Natural killer cell (primary cell): ENCODE measurements around the gene TBC1D4. TPM values are rescaled to one million over a fixed set of nuclear protein-coding genes. Genes with fewer than 3 reads are reported as not detected.

Experiments used
- ATAC-seq, 3 donors: fragments of 150-1000 bp in 2 of 3; fragments of 200-7000 bp in 1 of 3; cut with Tn5 transposase; 1 replicate in 1 of 3; 2 replicates in 2 of 3; pipeline ENCODE4 v1.10.0; 2021; ENCODE audit warnings: mild to moderate bottlenecking in 2 of 3, moderate library complexity in 2 of 3
- DNase-seq, 2 donors: peaks; one replicate each; pipeline versions ENCODE4 v3.0.0 to v3.0.0-alpha.2; 2013 to 2021; ENCODE audit warnings: mixed read lengths in 1 of 2
- H3K27ac ChIP-seq: one replicate; pipeline ENCODE4 v1.5.1; 2013; ENCODE audit warnings: mild to moderate bottlenecking, low read length
- H3K27me3 ChIP-seq: one replicate; pipeline ENCODE4 v1.6.1; 2013; ENCODE audit warnings: low read length; ENCODE audit not compliant: control insufficient read depth, insufficient read depth
- H3K36me3 ChIP-seq: one replicate; pipeline ENCODE4 v1.6.1; 2013; ENCODE audit warnings: low read length; ENCODE audit not compliant: control insufficient read depth, insufficient read depth
- H3K4me1 ChIP-seq: one replicate; pipeline ENCODE4 v1.6.1; 2013; ENCODE audit warnings: low read length; ENCODE audit not compliant: control insufficient read depth, insufficient read depth
- H3K4me3 ChIP-seq: one replicate; pipeline ENCODE4 v1.5.1; 2013; ENCODE audit warnings: low read length
- H3K9me3 ChIP-seq: one replicate; pipeline ENCODE4 v1.6.1; 2013; ENCODE audit warnings: low read length; ENCODE audit not compliant: control insufficient read depth, insufficient read depth
- H3K27ac Mint-ChIP-seq, 2 donors: one replicate each; pipeline ENCODE4 v1.8.0; 2022; ENCODE audit warnings: mild to moderate bottlenecking in 2 of 2, mixed read lengths in 2 of 2, moderate library complexity in 1 of 2
- H3K27me3 Mint-ChIP-seq, 2 donors: one replicate each; pipeline ENCODE4 v1.8.0; 2022; ENCODE audit warnings: low read depth in 2 of 2, mixed read lengths in 2 of 2
- H3K36me3 Mint-ChIP-seq: one replicate; pipeline ENCODE4 v1.8.0; 2022; ENCODE audit warnings: mixed read lengths
- H3K4me1 Mint-ChIP-seq, 2 donors: one replicate each; pipeline ENCODE4 v1.8.0; 2022; ENCODE audit warnings: mixed read lengths in 2 of 2
- H3K4me3 Mint-ChIP-seq: one replicate; pipeline ENCODE4 v1.8.0; 2022; ENCODE audit warnings: mild to moderate bottlenecking, moderate library complexity, mixed read lengths
- H3K9me3 Mint-ChIP-seq, 2 donors: one replicate each; pipeline ENCODE4 v1.8.0; 2022; ENCODE audit warnings: mixed read lengths in 2 of 2
- WGBS: methylation state at CpG from one replicate; pipeline ENCODE4 v1.1.7; 2013; ENCODE audit warnings: missing lambda C conversion rate; ENCODE audit not compliant: insufficient coverage; 5-methylcytosine and 5-hydroxymethylcytosine counted together
- intact Hi-C: fragments of 100-400 bp; cut with micrococcal nuclease; formaldehyde crosslinking; loops from one replicate; pipeline ENCODE4 v1.14.2; 2022
- total RNA-seq, 4 donors: library from RNA; stranded (reverse); fragments of 120-200 nt in 1 of 4; gene quantifications; one replicate each; pipeline versions ENCODE4 v1.2.3 to v1.2.4, GENCODE V29; 2013 to 2022
- TF ChIP-seq, protein P1 (sequence below): fragments of 200-600 bp; IDR thresholded peaks from one replicate; pipeline ENCODE4 v1.8.0; 2022; ENCODE audit warnings: antibody characterized with exemption

Gene TBC1D4
- total RNA-seq, 3 donors from 2014 or later (not counting 1 experiment from before 2014, with no cell fraction given): 0.54 to 5.1 (median 3.7) TPM

DNA sequence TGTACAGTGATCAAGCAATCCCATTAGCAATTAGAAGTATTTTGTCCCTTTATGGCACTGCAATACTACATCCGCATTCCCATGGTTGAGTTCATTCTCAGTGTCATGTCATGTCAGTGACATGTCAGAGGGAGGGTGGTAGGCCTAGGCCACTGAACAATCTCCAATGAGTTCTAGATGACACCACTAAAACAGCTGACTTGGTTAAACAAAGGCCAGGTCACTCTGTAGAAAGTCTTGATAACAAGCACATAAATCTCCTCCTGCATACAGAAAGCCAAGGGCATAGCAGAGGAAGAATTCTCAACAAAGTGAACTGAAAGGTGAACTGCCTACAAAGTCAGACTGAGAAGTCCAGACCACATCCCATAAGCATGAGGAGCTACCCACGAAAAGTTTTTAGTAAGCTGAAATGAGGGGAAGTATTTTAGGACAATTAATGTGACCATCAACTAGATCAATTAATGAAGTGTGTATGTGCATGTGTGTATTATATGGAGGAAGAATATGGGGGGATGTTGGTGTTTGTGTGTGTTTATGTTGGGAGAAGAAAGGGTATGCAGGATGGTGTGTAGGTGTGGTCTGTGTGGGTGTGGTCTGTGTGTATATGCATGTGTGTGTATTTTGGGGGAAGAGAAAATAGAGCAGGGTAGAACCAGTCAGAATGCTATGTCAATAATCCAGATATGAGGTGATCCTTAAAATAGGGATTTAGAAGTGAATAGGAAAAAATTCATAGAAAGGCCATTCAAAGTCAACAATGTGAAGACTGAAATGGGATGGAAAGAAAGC lies 67.7 kb downstream of the TBC1D4 start:
- H3K27ac Mint-ChIP-seq: no peak overlapping the region
- no peaks in the 10 kb centered on the region for H3K9me3 ChIP-seq
- DNase-seq: no peak

DNA sequence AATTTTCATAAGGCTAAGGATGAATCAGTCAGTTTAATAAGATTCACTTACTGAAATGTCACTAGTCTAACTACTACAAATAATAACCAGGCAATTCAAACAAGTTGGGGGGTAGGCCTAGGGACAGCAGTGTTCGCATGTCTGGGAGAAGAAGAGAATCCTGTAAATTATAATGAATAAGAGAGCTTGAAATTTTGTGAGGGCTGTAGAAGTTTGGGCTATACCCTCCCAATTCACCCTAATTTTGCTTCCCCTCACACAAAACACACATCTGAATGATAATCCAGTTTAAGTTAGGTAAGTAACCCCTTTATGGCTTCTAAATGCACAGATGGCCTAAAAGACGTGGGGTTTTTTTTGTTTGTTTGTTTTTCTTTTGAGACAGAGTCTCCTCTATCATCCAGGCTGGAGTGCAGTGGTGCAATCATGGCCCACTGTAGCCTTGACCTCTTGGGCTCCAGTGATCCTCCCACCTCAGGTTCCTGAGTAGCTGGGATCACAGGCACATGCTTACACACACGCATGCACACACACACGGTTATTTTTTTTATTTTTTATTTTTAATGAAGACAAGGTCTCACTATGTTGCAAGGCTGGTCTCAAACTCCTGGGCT lies 69.9 kb downstream of the TBC1D4 start:
- H3K36me3 ChIP-seq: no peaks in the 10 kb centered on the region
- H3K4me3 ChIP-seq: no peak overlapping the region
- H3K9me3 ChIP-seq: no peaks in the 10 kb centered on the region
- 90% methylated on average over 2 of the region's 4 CpGs for WGBS
- TF ChIP-seq, protein P1, sequence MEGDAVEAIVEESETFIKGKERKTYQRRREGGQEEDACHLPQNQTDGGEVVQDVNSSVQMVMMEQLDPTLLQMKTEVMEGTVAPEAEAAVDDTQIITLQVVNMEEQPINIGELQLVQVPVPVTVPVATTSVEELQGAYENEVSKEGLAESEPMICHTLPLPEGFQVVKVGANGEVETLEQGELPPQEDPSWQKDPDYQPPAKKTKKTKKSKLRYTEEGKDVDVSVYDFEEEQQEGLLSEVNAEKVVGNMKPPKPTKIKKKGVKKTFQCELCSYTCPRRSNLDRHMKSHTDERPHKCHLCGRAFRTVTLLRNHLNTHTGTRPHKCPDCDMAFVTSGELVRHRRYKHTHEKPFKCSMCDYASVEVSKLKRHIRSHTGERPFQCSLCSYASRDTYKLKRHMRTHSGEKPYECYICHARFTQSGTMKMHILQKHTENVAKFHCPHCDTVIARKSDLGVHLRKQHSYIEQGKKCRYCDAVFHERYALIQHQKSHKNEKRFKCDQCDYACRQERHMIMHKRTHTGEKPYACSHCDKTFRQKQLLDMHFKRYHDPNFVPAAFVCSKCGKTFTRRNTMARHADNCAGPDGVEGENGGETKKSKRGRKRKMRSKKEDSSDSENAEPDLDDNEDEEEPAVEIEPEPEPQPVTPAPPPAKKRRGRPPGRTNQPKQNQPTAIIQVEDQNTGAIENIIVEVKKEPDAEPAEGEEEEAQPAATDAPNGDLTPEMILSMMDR: no peak
- Mint-ChIP-seq H3K9me3 (no peaks in the 10 kb centered on the region), H3K36me3 (no peaks in the 10 kb centered on the region), H3K27ac (no peak overlapping the region), H3K4me3 (no peak overlapping the region), H3K27me3 (peaks cover 0 to 4% of the 10 kb centered on the region in 2 donors), H3K4me1 (peaks cover 0 to 5% of the 10 kb centered on the region in 2 donors)
- no peaks in the 10 kb centered on the region for H3K4me1 ChIP-seq
- DNase-seq: no peak
- no peaks in the 10 kb centered on the region for H3K27me3 ChIP-seq
- ATAC-seq: no peak
- H3K27ac ChIP-seq: no peak overlapping the region
- intact Hi-C loops: no loop called here

More for the DNA sequence above, 67.7 kb downstream of the TBC1D4 start:
- Mint-ChIP-seq H3K9me3 (no peaks in the 10 kb centered on the region), H3K27me3 (peaks cover 0 to 6% of the 10 kb centered on the region in 2 donors), H3K36me3 (no peaks in the 10 kb centered on the region), H3K4me1 (peaks cover 0 to 5% of the 10 kb centered on the region in 2 donors), H3K4me3 (no peak overlapping the region)
- Histone ChIP-seq H3K27ac (no peak overlapping the region), H3K4me3 (no peak overlapping the region), H3K36me3 (no peaks in the 10 kb centered on the region), H3K27me3 (no peaks in the 10 kb centered on the region), H3K4me1 (no peaks in the 10 kb centered on the region)
- no peak for ATAC-seq
- TF ChIP-seq, protein P1: no peak
- intact Hi-C loops: no loop called here
- 86% methylated on average over 2 of the region's 2 CpGs for WGBS

DNA sequence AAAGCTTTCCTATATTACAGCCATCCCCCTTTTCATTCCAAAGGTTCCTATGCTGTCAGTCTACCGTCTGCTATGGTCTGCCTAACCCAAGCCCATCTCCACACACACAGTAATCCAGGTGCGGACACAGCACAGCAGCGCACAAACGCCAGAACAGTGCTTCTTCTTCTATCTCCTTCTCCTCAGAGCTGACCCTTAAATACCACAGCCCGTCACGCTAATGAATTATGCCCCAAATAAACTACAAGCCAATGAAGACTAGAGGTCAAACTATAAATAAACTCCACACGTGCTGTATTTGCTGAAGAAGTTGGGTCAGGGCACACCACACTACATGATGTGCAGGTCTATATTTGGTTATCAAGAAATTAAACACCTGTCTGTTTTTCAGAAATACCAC lies 71.8 kb downstream of the TBC1D4 start:
- Mint-ChIP-seq H3K27me3 (peaks cover 0 to 3% of the 10 kb centered on the region in 2 donors), H3K4me1 (peaks cover 0 to 5% of the 10 kb centered on the region in 2 donors), H3K27ac (no peak overlapping the region), H3K9me3 (no peaks in the 10 kb centered on the region), H3K36me3 (no peaks in the 10 kb centered on the region), H3K4me3 (no peak overlapping the region)
- ATAC-seq (no peak), DNase-seq (no peak)
- no peaks in the 10 kb centered on the region for H3K4me1 ChIP-seq
- H3K27me3 ChIP-seq: no peaks in the 10 kb centered on the region
- H3K27ac ChIP-seq: no peak overlapping the region
- intact Hi-C loops: no loop called here
- TF ChIP-seq, protein P1: no peak
- WGBS: 88% methylated on average over 7 of the region's 7 CpGs
- H3K36me3 ChIP-seq: no peaks in the 10 kb centered on the region
- no peak overlapping the region for H3K4me3 ChIP-seq
- H3K9me3 ChIP-seq: no peaks in the 10 kb centered on the region
